HG03439 (cell line): ENCODE measurements around the gene CEP68.
"Not testable (repeated sequence)": the region's sequence is repeated elsewhere in the genome, so short reads cannot be mapped to it uniquely, and the experiment has no call there.

ENCODE experiments used
- ATAC-seq: cut with Tn5 transposase; IDR thresholded peaks from one replicate; pipeline ENCODE4 v1.9.1; 2021; ENCODE audit warnings: mild to moderate bottlenecking, moderate library complexity; ENCODE audit not compliant: unreplicated experiment

Gene CEP68

DNA sequence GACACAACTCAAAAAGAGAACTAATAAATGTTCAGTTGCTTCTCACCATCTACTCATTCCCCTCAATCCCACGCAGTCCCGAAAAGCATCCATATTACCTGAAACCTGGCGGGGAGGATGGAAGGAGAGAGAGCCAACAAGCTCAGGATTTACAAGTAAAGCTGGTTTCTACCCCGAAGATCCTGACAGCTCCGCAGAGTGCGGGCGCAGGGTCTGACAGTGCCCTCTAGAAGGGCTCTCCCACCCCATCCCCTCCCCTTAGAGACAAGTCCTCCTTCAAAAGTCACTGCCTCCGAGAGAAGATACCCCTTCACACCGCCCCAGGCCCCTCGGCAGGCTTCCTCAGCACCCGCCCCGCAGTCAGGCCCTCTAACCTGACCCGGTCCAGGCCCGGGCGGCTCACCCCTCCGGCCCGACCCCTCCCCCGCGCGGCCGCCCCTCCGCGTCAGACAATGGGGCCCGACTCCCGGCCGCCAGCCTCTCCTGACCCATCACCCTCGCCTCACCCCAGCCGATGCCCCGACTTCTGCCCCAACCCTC lies 73.1 kb downstream of the CEP68 start:
- peak; percentile 2 for ATAC-seq

DNA sequence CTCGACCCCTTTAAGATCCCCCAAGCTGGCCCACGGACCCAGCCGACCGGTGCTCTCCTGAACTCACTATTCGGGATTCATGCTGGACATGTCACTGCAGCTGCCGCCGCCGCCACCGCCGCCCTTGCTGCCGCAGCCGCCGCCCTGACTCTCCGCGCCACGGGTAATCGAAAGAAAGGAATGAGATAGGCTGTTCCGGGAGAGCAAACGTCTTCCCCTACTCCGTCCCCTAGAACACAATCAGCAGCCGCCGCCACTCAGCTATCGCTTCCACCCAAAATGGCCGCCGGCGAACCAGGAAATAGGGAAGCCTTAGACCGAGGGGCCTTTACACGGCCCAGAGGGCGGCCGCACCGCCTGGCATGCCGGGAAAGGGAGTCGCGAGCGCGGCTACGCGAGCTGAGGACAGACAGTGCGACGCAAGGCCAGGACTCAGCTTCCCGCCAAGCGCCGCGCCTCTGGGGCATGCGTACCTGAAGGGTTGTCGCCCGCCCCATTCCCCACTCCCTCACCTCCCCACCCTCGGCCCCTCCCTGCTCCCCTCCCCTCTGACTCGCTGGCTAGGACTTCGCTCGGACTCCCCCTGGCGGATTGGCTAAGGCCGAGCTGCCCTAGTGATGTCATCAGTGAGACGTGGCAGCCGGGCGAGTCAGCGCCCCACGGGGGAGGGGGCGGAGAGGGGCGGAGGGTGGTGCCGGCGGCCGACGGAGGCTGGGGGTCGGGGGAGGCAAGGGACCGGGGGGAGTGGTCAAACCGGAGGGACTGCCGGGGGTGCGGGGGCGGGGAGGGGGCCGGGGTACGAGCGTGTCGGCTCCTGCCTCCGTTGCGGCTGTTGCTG lies 73.8 kb downstream of the CEP68 start, which contains the start of gene RAB1A:
TSS of gene RAB1A (minus strand) at position 281 of the 838 bp plus-strand sequence. CDS start at position 90, 191 bp downstream.
- peak; percentile 98 for ATAC-seq

- peak; percentile 28 for ATAC-seq
These were observed 74.5 kb downstream of the CEP68 start for GRCh38 chr2:65130664-65131175.

GRCh38 chr2:65132930-65133329 lies 76.7 kb downstream of the CEP68 start:
- ATAC-seq, result not testable (repeated sequence)

DNA sequence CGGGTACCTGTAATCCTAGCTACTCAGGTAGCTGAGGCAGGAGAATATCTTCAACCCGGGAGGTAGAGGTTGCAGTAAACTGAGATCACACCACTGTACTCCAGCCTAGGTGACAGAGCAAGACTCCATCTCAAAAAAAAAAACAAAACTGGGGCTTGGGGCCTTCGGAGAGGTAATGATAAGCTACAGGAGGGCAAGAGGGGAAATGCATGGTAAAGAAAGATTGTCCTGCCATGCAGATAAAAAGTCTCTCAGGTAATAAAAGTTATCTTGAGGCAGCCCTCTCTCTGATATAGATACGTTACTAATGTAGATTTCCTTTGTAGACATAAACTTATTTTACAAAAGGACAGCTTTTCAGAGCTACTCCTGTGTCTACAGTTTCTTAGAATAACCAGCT lies 77.4 kb downstream of the CEP68 start:
- ATAC-seq, result no peak

DNA sequence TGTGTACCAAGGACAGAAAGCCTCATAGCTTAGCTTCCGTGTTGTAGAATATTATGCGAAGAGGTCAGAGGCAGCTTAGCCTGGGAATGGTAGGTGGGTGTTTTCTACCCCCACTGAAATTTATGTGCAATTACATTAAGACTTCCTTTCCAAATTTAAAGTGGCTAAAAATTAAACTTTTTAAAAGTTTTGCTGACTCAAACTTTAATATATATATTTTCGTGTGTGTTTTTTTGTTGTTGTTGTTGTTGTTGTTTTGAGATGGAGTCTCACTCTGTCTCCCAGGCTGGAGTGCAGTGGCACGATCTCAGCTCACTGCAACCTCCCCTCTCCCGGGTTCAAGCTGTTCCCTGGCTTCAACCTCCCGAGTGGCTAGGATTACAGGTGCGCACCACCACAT lies 77.9 kb downstream of the CEP68 start:
- no peak for ATAC-seq

GRCh38 chr2:65136253-65136652 lies 80.0 kb downstream of the CEP68 start:
- ATAC-seq, result no peak
